Activated CD8-positive, alpha-beta T cell treated with anti-CD3 and anti-CD28 coated beads for 36 hours (primary cell): ENCODE results near the gene COL21A1. TPM values are rescaled to one million over a fixed set of nuclear protein-coding genes. Genes with fewer than 3 reads are reported as not detected.

ENCODE experiments used
- ATAC-seq: fragments of 200-7000 bp; cut with Tn5 transposase; one replicate; pipeline ENCODE4 v1.10.0; 2021; ENCODE audit warnings: mild to moderate bottlenecking, moderate library complexity
- CTCF ChIA-PET: fragments of 350-600 bp; sonication (Branson Sonifier 250); formaldehyde crosslinking; loops from one replicate; lab custom pipeline; 2021; ENCODE audit warnings: antibody characterized with exemption; lab: Charles Lee
- POLR2A ChIA-PET: fragments of 350-600 bp; sonication (Branson Sonifier 250); formaldehyde crosslinking; loops from one replicate; lab custom pipeline; 2021; ENCODE audit warnings: antibody characterized with exemption; lab: Charles Lee
- DNase-seq: peaks from one replicate; pipeline ENCODE4 v3.0.0-alpha.2; 2020
- H3K27ac Mint-ChIP-seq: one replicate; pipeline ENCODE4 v1.8.0; 2021; ENCODE audit warnings: mild to moderate bottlenecking, mixed read lengths
- H3K27me3 Mint-ChIP-seq: one replicate; pipeline ENCODE4 v1.8.0; 2021; ENCODE audit warnings: mixed read lengths
- H3K36me3 Mint-ChIP-seq: one replicate; pipeline ENCODE4 v1.8.0; 2021; ENCODE audit warnings: low read depth, mixed read lengths
- H3K4me1 Mint-ChIP-seq: one replicate; pipeline ENCODE4 v1.8.0; 2021; ENCODE audit warnings: low read depth, mixed read lengths
- H3K4me3 Mint-ChIP-seq: one replicate; pipeline ENCODE4 v1.8.0; 2021; ENCODE audit warnings: mild to moderate bottlenecking, moderate library complexity, mixed read lengths
- H3K9me3 Mint-ChIP-seq: one replicate; pipeline ENCODE4 v1.8.0; 2021; ENCODE audit warnings: mixed read lengths
- CTCF ChIP-seq: fragments of 200-600 bp; IDR thresholded peaks from one replicate; pipeline ENCODE4 v1.8.0; 2022; ENCODE audit warnings: antibody characterized with exemption, mild to moderate bottlenecking
- intact Hi-C: fragments of 100-400 bp; cut with micrococcal nuclease; formaldehyde crosslinking; loops from one replicate; pipeline ENCODE4 v1.10.0; 2022
- total RNA-seq, 2 experiments: library from RNA; stranded (reverse); gene quantifications; one replicate each; pipeline ENCODE4 v1.2.3, GENCODE V29; 2021

COL21A1 gene
- total RNA-seq, 2 experiments from 2014 or later, result not detected

GRCh38 chr6:56106231-56106630, 141.1 kb downstream of the COL21A1 start:
- Mint-ChIP-seq H3K36me3 (no peaks in the 10 kb centered on the region), H3K27ac (no peak overlapping the region), H3K9me3 (peaks cover 2% of the 10 kb centered on the region), H3K4me3 (no peak overlapping the region), H3K27me3 (no peaks in the 10 kb centered on the region), H3K4me1 (no peaks in the 10 kb centered on the region)
- ATAC-seq (no peak), DNase-seq (no peak)
- ChIA-PET POLR2A (no interaction called here), CTCF (no interaction called here)
- TF ChIP-seq CTCF, result no peak
- intact Hi-C loops, result no loop called here

- Mint-ChIP-seq H3K36me3 (no peaks in the 10 kb centered on the region), H3K9me3 (peaks cover 6% of the 10 kb centered on the region), H3K4me1 (no peaks in the 10 kb centered on the region), H3K4me3 (no peak overlapping the region), H3K27me3 (no peaks in the 10 kb centered on the region), H3K27ac (no peak overlapping the region)
- ChIA-PET POLR2A (no interaction called here), CTCF (no interaction called here)
- intact Hi-C loops, result no loop called here
- DNase-seq (no peak), ATAC-seq (no peak)
- TF ChIP-seq CTCF, result no peak
Observed at GRCh38 chr6:56104591-56104990, 142.8 kb downstream of the COL21A1 start.

GRCh38 chr6:56102216-56102615, 145.2 kb downstream of the COL21A1 start:
- ChIA-PET CTCF (no interaction called here), POLR2A (no interaction called here)
- H3K9me3 Mint-ChIP-seq, result peaks cover 7% of the 10 kb centered on the region
- TF ChIP-seq CTCF, result no peak
- no peaks in the 10 kb centered on the region for H3K27me3 Mint-ChIP-seq
- DNase-seq (no peak), ATAC-seq (no peak)
- no peaks in the 10 kb centered on the region for H3K4me1 Mint-ChIP-seq
- H3K36me3 Mint-ChIP-seq, result no peaks in the 10 kb centered on the region
- H3K27ac Mint-ChIP-seq, result no peak overlapping the region
- H3K4me3 Mint-ChIP-seq, result no peak overlapping the region
- intact Hi-C loops, result no loop called here

- Mint-ChIP-seq H3K36me3 (no peaks in the 10 kb centered on the region), H3K9me3 (peaks cover 8% of the 10 kb centered on the region), H3K27ac (no peak overlapping the region), H3K4me1 (no peaks in the 10 kb centered on the region), H3K27me3 (no peaks in the 10 kb centered on the region), H3K4me3 (no peak overlapping the region)
- DNase-seq, result no peak
- POLR2A ChIA-PET, result no interaction called here
- CTCF ChIA-PET, result no interaction called here
- intact Hi-C loops, result no loop called here
- no peak for TF ChIP-seq CTCF
- ATAC-seq, result no peak
Observed at GRCh38 chr6:56101141-56101553, 146.2 kb downstream of the COL21A1 start.

GRCh38 chr6:56096946-56097621, 150.3 kb downstream of the COL21A1 start:
- ChIA-PET CTCF (no interaction called here), POLR2A (no interaction called here)
- no peak for TF ChIP-seq CTCF
- Mint-ChIP-seq H3K27ac (no peak overlapping the region), H3K36me3 (no peaks in the 10 kb centered on the region), H3K4me1 (no peaks in the 10 kb centered on the region), H3K27me3 (no peaks in the 10 kb centered on the region), H3K9me3 (peaks cover 18% of the 10 kb centered on the region), H3K4me3 (no peak overlapping the region)
- ATAC-seq, result peak; percentile 34
- intact Hi-C loops, result no loop called here
- DNase-seq, result no peak
